CD4-positive, alpha-beta T cell treated with Interleukin-2 at 100 ng/mL for 4 hours (primary cell): Measurements from ENCODE around the gene HARS1.
"Not testable (repeated sequence)": the region's sequence is repeated elsewhere in the genome, so short reads cannot be mapped to it uniquely, and the experiment has no call there.

Source experiments
- DNase-seq: peaks from one replicate; pipeline ENCODE4 v3.0.0-alpha.2; 2020; ENCODE audit warnings: low spot score

Gene HARS1

GRCh38 chr5:140674629-140675028 is 16.5 kb downstream of the HARS1 start:
- no peak for DNase-seq

DNA sequence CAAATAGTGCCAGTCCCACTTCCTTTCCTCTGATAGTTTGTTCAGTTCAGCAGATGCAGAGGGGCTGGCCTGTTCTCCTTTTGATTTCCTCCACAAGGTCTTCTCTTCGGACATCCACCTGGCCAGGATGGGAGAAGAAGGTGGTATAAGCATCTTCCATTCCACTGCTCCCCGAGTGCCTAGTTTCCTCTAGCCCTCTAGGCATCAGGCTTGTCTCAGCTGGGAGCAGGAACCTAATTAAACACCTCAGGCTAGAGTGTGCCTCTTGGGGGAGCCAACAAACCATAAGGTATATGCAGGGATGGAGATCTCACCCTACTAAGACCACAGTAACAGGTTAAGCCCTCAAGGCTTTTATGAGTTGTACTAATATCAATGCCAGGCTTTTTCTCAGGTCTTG is 17.0 kb downstream of the HARS1 start:
- no peak for DNase-seq

- no peak for DNase-seq
Observed at GRCh38 chr5:140673187-140673976, 17.8 kb downstream of the HARS1 start, which contains the start of gene DND1. TSS of gene DND1 (minus strand) at chr5:140673576. CDS start at chr5:140673542, 34 bp downstream.

DNA sequence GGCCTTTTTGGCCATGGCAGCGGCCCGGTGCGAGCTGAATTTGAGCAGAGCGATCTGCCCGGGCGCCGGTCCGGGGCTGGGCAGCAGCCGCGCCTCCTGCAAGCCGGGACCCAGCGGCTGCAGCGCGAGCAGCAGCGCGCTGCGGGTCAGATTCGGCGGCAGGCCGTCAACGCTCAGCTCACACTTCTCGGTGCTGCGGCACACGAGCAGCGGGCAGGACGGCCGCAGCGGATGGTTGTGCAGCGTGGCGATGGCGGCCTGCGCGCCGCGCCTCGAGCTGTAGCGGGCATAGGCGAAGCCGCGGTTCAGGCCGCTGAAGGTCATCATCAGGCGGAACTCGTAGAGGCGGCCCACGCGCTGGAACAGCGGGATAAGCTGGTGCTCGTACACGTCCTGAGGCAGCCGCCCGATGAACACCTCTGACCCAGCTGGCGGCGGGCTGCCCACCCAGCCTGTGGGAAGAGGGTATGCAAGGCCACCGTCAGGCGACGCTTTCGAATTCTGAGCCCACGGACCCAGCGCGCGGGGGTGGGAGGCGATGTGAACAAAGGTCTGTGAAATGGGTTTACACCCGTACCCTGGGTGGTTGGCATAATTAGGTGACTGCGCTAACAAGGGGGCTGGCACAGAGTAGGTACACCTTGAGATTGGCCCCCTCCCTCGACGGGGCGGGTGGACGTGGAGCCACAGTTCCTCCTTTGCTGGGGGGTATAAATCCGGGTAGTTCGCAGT is 18.5 kb downstream of the HARS1 start:
- peak; percentile 2 for DNase-seq

GRCh38 chr5:140671472-140672125 is 19.6 kb downstream of the HARS1 start:
- DNase-seq, result no peak

GRCh38 chr5:140671035-140671434 is 20.1 kb downstream of the HARS1 start:
- not testable (repeated sequence) for DNase-seq

GRCh38 chr5:140664359-140665119 is 26.6 kb downstream of the HARS1 start, which contains the start of gene WDR55:
TSS of gene WDR55 (plus strand) at chr5:140664904. CDS start at chr5:140664913, 9 bp downstream.
- DNase-seq, result peak; percentile 94

DNA sequence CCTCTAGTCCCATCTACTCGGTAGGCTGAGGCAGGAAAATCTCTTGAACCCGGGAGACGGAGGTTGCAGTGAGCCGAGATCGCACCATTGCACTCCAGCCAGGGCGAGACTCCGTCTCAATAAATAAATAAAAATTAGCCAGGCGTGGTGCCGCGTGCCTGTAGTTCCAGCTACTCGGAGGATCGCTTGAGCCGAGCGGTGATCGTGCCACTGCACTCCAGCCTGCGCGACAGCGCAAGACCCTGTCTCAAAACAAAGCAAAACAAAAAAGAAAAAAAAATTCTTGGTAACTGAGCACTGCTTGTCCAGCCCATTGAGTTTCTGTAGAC is 27.2 kb downstream of the HARS1 start:
- no peak for DNase-seq

DNA sequence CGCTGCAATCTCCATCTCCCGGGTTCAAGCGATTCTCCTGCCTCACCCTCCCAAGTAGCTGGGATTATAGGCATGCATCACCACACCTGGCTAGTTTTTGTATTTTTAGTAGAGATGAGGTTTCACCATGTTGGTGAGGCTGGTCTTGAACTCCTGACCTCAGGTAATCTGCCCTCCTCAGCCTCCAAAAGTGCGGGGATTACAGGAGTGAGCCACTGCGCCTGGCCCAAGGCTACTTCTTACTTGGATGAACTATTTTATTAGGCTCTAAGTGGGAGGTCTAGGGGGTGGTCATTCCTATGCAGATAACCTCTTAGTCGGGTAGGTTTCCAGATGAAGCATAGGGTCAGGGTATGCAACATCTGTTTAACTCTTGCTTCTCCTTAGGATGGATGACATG is 30.8 kb downstream of the HARS1 start:
- DNase-seq, result not testable (repeated sequence)

- DNase-seq, result no peak
Observed at GRCh38 chr5:140658870-140659269, 32.3 kb downstream of the HARS1 start.

GRCh38 chr5:140647042-140647419 is 44.1 kb downstream of the HARS1 start:
- no peak for DNase-seq

DNA sequence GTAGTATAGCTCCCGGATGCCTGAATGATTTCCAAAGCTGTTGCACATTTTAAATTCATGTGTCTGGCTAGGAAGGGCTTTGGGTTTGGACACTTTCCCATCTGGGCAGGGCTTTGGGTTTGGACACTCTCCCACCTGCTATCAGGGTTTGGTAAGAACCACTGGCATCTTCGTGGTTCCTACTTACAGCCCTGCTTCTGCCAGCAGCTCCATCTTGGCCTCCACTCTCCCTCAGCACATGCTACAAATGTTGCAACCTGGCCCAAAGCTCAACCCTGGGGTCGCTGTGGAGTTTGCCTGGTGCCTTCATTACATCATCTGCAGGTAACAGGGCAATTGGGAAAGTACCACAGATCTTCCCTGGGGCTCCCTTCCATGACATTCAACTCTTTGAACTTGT is 48.5 kb downstream of the HARS1 start:
- no peak for DNase-seq

DNA sequence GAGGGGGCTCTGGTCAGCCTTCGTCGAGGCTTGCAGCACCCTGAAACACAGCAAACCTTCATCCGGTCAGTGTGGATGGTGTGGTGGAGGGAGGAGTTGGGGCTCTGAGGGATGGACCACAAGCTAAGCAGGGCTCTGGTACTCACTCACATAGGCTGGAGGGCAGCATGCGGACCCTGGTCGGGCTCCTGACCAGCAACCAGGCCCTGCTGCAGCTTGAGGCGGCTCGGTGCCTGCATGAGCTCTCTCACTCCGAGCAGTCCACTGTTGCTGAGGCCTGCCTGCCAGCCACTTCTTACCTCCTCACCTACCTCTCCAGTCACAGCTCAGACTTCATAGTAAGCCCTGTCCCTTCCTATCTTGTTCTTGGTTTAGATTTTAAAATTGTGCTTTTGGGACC is 49.5 kb downstream of the HARS1 start:
- DNase-seq, result no peak

- DNase-seq, result peak; percentile 97
Observed at GRCh38 chr5:140639148-140639981, 51.8 kb downstream of the HARS1 start, which contains the start of gene TMCO6. TSS of gene TMCO6 (plus strand) at chr5:140639451. CDS start at chr5:140639528, 77 bp downstream.

DNA sequence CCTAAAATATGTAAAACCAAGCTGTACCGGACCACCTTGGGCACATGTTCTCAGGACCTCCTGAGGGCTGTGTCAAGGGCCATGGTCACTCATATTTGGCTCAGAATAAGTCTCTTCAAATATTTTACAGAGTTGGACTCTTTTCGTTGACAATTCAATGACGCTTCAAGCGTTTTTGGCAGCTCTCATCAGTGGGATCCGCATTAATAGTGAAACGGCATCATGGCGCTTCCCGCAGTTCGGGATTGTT is 52.3 kb downstream of the HARS1 start:
- not testable (repeated sequence) for DNase-seq

DNA sequence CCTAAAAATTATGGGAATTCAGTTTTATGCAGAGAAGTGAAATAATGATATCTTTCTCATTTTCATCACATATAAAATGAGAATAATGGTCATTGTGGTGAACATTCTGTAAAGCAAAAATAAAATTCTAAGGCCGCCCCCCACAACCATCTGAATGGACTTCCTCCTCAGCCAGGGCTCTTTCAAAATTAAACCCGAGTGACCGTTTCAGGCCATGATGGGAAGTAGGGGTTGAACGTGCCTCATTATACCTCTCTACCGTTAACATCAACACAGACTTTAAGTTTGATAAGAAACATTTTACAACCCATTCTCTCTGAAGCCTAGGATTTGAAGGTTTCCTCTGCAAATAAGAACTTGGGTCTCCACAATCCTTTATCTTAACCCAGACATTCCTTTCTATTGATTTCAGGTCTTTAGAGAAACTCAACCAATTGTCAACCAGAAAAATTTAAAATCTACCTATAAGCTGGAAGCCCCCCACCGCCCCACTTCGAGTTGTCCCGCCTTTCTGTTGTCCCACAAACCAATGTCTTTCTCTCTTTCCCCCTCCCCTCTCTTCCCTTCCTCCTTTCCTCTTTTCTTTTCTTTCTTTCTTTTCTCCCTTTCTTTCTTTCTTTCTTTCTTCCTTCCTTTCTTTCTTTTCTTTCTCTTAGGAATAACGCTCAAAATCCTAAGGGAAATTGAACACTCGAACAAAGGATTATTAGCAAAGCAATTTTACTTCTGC is 53.6 kb downstream of the HARS1 start:
- no peak for DNase-seq

GRCh38 chr5:140635291-140636257 is 55.6 kb downstream of the HARS1 start:
- peak; percentile 37 for DNase-seq

GRCh38 chr5:140634103-140634502 is 57.1 kb downstream of the HARS1 start:
- no peak for DNase-seq

DNA sequence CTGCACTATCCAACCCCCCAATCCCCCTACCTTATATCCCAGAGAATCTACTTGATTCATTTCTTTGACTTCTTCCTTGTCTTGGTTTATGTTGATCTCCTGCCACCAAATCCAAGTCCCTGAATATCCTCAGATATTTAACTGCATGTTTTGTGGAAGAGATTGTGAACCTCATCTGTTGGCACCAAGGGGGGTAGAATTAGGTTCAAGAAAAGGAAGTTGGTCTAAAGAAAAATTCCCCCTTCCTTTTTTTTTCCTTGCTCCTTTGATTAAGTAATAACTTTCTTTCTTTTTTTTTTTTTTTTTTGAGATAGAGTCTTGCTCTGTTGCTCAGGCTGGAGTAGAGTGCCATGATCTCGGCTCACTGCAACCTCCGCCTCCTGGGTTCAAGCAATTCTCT is 57.7 kb downstream of the HARS1 start:
- no peak for DNase-seq
